OCI-LY3 (cell line): ENCODE results near the gene GREM1.

ENCODE experiments used
- H2AFZ ChIP-seq: fragments of 200-600, 300-600 bp; shearing (Covaris generic); 2 replicates; pipeline ENCODE4 v1.6.0; 2014; ENCODE audit warnings: antibody characterized with exemption, low read depth, low read length
- H3K27ac ChIP-seq: fragments of 200-600, 300-600 bp; sonication (generic); 2 replicates; pipeline ENCODE4 v1.5.1; 2014; ENCODE audit warnings: mild to moderate bottlenecking, low read length, moderate library complexity, mixed read lengths
- H3K27me3 ChIP-seq: fragments of 200-600, 300-600 bp; sonication (generic); 2 replicates; pipeline ENCODE4 v1.6.1; 2014; ENCODE audit warnings: low read depth, low read length, mixed read lengths
- H3K36me3 ChIP-seq: fragments of 200-600, 300-600 bp; sonication (generic); replicated peaks from 2 replicates; pipeline ENCODE3; 2014; ENCODE audit warnings: low read depth, low read length, mixed read lengths
- H3K4me1 ChIP-seq: fragments of 300-600, 200-600 bp; sonication (generic); 2 replicates; pipeline ENCODE4 v1.6.1; 2014; ENCODE audit warnings: low read length, mixed read lengths
- H3K4me2 ChIP-seq: fragments of 200-600, 300-600 bp; sonication (generic); 2 replicates; pipeline ENCODE4 v1.6.1; 2014; ENCODE audit warnings: low read length, mixed read lengths
- H3K4me3 ChIP-seq: fragments of 300-600, 200-600 bp; sonication (generic); 2 replicates; pipeline ENCODE4 v1.5.1; 2014; ENCODE audit warnings: antibody characterized with exemption, mild to moderate bottlenecking, low read length, moderate library complexity
- H3K79me2 ChIP-seq: fragments of 300-600, 200-600 bp; shearing (Covaris generic); 2 replicates; pipeline ENCODE4 v1.6.1; 2014; ENCODE audit warnings: mild to moderate bottlenecking, low read length, mixed read lengths
- H3K9ac ChIP-seq: fragments of 300-600, 200-600 bp; shearing (Covaris generic); 2 replicates; pipeline ENCODE4 v1.6.0; 2014; ENCODE audit warnings: mild to moderate bottlenecking, low read length, moderate library complexity
- H3K9me3 ChIP-seq: fragments of 200-600, 300-600 bp; shearing (Covaris generic); 2 replicates; pipeline ENCODE4 v1.6.1; 2014; ENCODE audit warnings: low read length, mixed read lengths; ENCODE audit not compliant: insufficient read depth
- H4K20me1 ChIP-seq: fragments of 200-600, 300-600 bp; sonication (generic); 2 replicates; pipeline ENCODE4 v1.6.1; 2016; ENCODE audit warnings: low read length, mixed read lengths; ENCODE audit not compliant: insufficient read depth
- CTCF ChIP-seq: fragments of 200-600, 300-600 bp; sonication (generic); IDR thresholded peaks from 2 replicates; pipeline ENCODE4 v1.5.1; 2014; ENCODE audit warnings: antibody characterized with exemption, low read length, low read depth
- EZH2phosphoT487 ChIP-seq: fragments of 200-600 bp; shearing (Covaris generic); IDR thresholded peaks from 2 replicates; pipeline ENCODE4 v1.6.1; 2018; ENCODE audit warnings: antibody characterized with exemption, mixed run types, low read depth

Gene GREM1

DNA sequence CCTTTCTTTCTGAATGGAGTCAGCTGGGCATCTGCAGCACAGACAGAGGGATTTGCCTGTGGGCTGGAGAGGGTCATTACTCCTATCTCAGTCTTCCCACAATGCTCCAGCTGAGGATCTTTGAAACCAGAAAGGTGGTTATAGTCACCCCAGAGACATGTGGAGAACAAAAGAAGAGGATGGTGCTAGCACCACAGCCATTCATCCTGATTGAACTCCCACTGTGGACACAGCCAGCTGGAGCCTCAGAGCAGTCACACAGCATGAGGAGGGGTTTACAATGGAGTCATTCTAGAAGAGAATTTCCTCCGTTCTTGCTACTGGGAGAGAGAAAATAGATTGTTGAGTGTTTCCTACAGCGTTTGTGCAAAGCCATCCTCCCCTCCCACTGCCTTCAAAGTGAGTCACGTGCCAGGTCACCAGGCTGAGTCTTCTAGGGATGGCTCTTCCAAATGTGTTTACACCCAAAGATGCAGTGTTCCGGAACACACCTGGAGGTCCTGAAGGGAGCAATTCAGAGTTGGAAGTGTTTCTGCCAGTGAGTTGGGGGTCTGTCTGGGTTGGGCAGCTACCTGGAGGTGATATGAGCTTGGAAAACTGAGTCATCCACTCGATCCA lies 18.9 kb upstream of the GREM1 start:
- Histone ChIP-seq H3K27ac (no peak overlapping the region), H3K9ac (no peak overlapping the region), H3K9me3 (no peaks in the 10 kb centered on the region), H3K4me2 (no peak overlapping the region), H3K79me2 (no peaks in the 10 kb centered on the region), H2AFZ (no peak overlapping the region), H3K36me3 (no peaks in the 10 kb centered on the region), H3K4me1 (peaks cover 2% of the 10 kb centered on the region; the same call in 1 of the 2 replicates), H3K27me3 (peaks cover 21% of the 10 kb centered on the region), H4K20me1 (no peaks in the 10 kb centered on the region), H3K4me3 (no peak overlapping the region)
- TF ChIP-seq CTCF (no peak), EZH2phosphoT487 (no peak)

- Histone ChIP-seq H3K36me3 (no peaks in the 10 kb centered on the region), H3K27me3 (peaks cover 38% of the 10 kb centered on the region), H3K4me2 (no peak overlapping the region), H2AFZ (no peak overlapping the region), H3K4me1 (peaks cover 2% of the 10 kb centered on the region; the same call in 1 of the 2 replicates), H4K20me1 (no peaks in the 10 kb centered on the region), H3K4me3 (no peak overlapping the region), H3K27ac (no peak overlapping the region), H3K9ac (no peak overlapping the region), H3K79me2 (no peaks in the 10 kb centered on the region), H3K9me3 (no peaks in the 10 kb centered on the region)
- TF ChIP-seq CTCF (no peak), EZH2phosphoT487 (no peak)
These were observed 17.2 kb upstream of the GREM1 start for GRCh38 chr15:32700501-32701150.

DNA sequence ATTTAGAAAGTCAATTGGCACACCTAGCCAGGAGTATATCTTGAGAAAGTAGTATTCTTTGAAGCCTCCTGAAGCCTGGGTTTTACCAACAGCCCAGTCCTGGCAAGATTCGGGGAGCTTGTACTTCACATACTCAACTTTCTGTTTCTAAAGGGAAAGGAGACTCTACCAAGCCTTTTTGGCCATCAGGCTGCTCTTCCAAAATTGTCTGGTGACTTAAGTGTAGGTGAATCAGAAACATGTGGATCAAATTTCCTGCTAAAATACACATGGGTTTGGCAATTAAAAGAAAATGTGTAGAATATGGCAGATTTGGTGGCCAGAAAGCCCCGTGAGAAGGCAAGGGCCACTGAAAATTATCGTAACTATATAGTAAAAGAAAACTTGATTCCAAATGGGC lies 15.9 kb upstream of the GREM1 start:
- H3K27ac ChIP-seq = no peak overlapping the region
- H3K4me1 ChIP-seq = peaks cover 2% of the 10 kb centered on the region; the same call in 1 of the 2 replicates
- H3K36me3 ChIP-seq = no peaks in the 10 kb centered on the region
- no peaks in the 10 kb centered on the region for H3K9me3 ChIP-seq
- no peak overlapping the region for H3K4me3 ChIP-seq
- TF ChIP-seq CTCF (no peak), EZH2phosphoT487 (no peak)
- H2AFZ ChIP-seq = no peak overlapping the region
- H4K20me1 ChIP-seq = no peaks in the 10 kb centered on the region
- H3K27me3 ChIP-seq = peaks cover 51% of the 10 kb centered on the region
- no peak overlapping the region for H3K9ac ChIP-seq
- H3K79me2 ChIP-seq = no peaks in the 10 kb centered on the region
- H3K4me2 ChIP-seq = no peak overlapping the region

DNA sequence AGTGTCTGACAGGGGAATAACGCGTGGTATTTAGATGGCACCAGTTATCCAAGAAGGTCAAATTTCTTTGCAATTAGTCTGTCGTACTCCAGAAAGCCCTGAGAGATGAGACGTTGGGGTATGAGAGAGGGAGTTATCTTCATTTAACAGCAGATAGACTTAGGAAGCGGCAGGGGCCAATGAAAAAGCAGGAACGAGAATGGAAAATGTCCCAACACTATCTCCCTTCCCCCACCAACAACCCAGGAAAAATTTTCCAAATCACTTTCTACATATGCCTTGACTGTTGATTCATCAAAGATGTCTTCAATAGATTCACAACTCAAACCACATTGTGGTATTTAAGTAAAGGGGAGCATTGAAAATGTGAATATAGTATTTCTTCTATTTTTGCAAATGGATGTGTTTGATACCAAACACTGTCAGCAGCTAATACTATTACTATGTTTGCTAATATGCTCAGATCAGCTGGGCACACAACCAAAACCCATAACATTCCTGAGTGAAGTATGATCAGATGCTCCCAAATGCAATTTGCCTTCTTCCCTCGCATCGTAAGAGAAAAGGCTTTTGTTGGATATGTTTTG lies 13.3 kb upstream of the GREM1 start:
- Histone ChIP-seq H3K36me3 (no peaks in the 10 kb centered on the region), H3K4me3 (no peak overlapping the region), H3K4me2 (no peak overlapping the region), H4K20me1 (no peaks in the 10 kb centered on the region), H3K79me2 (no peaks in the 10 kb centered on the region), H2AFZ (no peak overlapping the region), H3K9me3 (no peaks in the 10 kb centered on the region), H3K4me1 (peaks cover 2% of the 10 kb centered on the region; the same call in 1 of the 2 replicates), H3K9ac (no peak overlapping the region), H3K27ac (no peak overlapping the region), H3K27me3 (peaks cover 71% of the 10 kb centered on the region)
- no peak for TF ChIP-seq CTCF
- TF ChIP-seq EZH2phosphoT487 = no peak
